RWPE2 (cell line): ENCODE measurements around the gene SETD2.
A peak's percentile ranks its signal among the peaks of the same experiment; 100 is the strongest.
"Not testable (repeated sequence)": the region's sequence is repeated elsewhere in the genome, so short reads cannot be mapped to it uniquely, and the experiment has no call there.

ENCODE experiments used
- ATAC-seq: fragments of 200-7000 bp; cut with Tn5 transposase; 3 replicates; pipeline ENCODE4 v1.9.1; 2021; ENCODE audit warnings: low read depth
- DNase-seq: peaks from one replicate; pipeline ENCODE4 v3.0.0-alpha.2; 2020; ENCODE audit warnings: low spot score
- H3K27ac ChIP-seq: fragments of 450-650 bp; 2 replicates; pipeline ENCODE4 v1.5.1; 2017; ENCODE audit warnings: mild to moderate bottlenecking; ENCODE audit not compliant: poor library complexity, severe bottlenecking
- H3K27me3 ChIP-seq: fragments of 250-450 bp; sonication (Bioruptor Pico); 2 replicates; pipeline ENCODE4 v1.5.1; 2021; ENCODE audit warnings: mild to moderate bottlenecking, moderate library complexity; ENCODE audit not compliant: insufficient read depth, poor library complexity, severe bottlenecking
- H3K36me3 ChIP-seq: fragments of 250-450 bp; sonication (Bioruptor Pico); 2 replicates; pipeline ENCODE4 v1.5.1; 2020; ENCODE audit warnings: low read depth, mild to moderate bottlenecking, moderate library complexity
- H3K4me1 ChIP-seq: fragments of 250-450 bp; sonication (Bioruptor Pico); 2 replicates; pipeline ENCODE4 v1.5.1; 2021; ENCODE audit warnings: mild to moderate bottlenecking, moderate library complexity; ENCODE audit not compliant: insufficient read depth, poor library complexity, severe bottlenecking
- H3K4me3 ChIP-seq: fragments of 250-450 bp; sonication (Bioruptor Pico); 2 replicates; pipeline ENCODE4 v1.5.1; 2021; ENCODE audit warnings: mild to moderate bottlenecking, moderate library complexity; ENCODE audit not compliant: severe bottlenecking
- H3K9me3 ChIP-seq: fragments of 250-450 bp; sonication (Bioruptor Pico); 2 replicates; pipeline ENCODE4 v1.5.1; 2021; ENCODE audit warnings: mild to moderate bottlenecking, moderate library complexity; ENCODE audit not compliant: severe bottlenecking
- CTCF ChIP-seq: fragments of 450-650 bp; IDR thresholded peaks from one replicate; pipeline ENCODE4 v1.5.1; 2017; ENCODE audit warnings: mild to moderate bottlenecking, moderate library complexity; ENCODE audit not compliant: poor library complexity, severe bottlenecking

SETD2 gene

DNA sequence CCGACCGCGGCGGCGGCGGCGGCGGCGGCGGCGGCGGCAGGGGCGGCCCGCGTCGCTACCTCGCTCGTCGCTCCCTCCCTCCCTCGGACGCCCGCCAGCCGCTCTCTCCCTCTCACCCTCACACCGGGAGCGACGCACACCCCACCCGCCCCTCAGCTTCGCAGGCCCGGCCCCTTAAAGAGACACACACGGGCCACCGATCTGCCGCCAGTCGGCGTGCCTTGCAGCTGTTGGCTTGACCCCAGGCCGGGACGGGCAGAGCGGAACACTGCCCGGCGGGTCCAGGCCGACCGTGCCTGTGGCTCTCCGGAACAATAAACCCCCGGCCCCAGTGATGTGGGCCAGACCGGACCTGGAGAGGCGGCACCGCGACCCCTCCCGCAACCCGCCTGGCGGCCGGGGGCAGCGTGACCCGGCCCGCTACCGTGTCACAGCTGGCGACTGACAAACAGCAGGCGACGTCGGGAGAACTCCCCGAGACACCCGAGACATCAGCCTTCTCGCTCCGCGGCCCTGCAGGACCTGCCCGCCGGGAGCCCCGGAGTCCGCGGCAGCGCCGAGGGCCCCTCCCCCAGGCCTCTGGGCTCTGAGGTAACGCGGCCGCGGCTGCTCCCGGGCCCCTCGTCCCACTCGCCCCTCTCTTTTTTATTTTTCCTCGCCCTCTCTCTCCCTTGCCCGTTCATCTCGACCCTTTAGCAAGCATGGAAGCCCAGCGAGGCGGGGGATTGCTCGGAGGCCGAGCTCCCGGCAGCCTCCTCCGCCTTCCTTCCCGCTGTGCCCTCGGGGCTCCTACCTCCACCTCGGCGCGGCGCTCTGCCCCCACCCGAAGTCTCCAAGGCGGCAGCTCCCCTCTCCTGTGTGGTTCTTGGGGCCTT is at the start of gene SETD2:
TSS of gene SETD2 (minus strand) at position 107 of the 875 bp plus-strand sequence. CDS start 189 bp downstream, outside the sequence.
- ATAC-seq (peak; percentile 92), DNase-seq (peak; percentile 95)
- H3K27ac ChIP-seq = peak within 1 kb of the TSS; percentile 81
- peaks cover 8% of the 10 kb centered on the region for H3K4me1 ChIP-seq
- 0 out of 2 replicates have a peak, but pooled peaks cover 3% of the 10 kb centered on the region for H3K36me3 ChIP-seq
- H3K27me3 ChIP-seq = no peaks in the 10 kb centered on the region
- peak within 1 kb of the TSS; percentile 67 for H3K4me3 ChIP-seq
- TF ChIP-seq CTCF = peak; percentile 57
- no peaks in the 10 kb centered on the region for H3K9me3 ChIP-seq

DNA sequence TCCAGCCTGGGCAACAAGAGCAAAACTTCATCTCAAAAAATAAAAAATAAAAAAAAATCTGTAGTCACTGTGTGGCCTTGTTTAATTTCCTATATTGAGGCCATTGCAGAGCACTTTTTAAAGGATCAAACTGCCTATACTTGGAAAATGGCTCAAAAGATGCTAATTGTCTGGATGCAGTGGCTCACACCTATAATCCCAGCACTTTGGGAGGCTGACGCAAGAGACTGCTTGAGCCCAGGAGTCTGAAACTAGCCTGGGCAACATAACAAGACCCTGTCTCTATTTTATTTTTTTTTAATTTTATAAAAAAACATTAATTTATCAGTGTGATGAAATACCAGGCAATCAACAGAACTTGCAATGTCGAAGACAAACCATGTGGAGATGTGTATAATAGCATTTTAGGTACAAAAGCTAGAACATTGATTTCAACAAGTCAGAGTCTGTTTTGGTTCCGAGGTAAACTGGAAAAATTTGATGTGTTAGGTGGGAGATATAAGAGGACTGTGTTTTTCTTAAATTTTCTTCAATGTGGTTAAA is 47.0 kb upstream of the SETD2 start:
- no peaks in the 10 kb centered on the region for H3K36me3 ChIP-seq
- DNase-seq = no peak
- ATAC-seq = no peak
- no peaks in the 10 kb centered on the region for H3K27me3 ChIP-seq
- TF ChIP-seq CTCF = no peak
- no peak overlapping the region for H3K27ac ChIP-seq
- H3K9me3 ChIP-seq = no peaks in the 10 kb centered on the region
- H3K4me1 ChIP-seq = no peaks in the 10 kb centered on the region
- H3K4me3 ChIP-seq = no peak overlapping the region

DNA sequence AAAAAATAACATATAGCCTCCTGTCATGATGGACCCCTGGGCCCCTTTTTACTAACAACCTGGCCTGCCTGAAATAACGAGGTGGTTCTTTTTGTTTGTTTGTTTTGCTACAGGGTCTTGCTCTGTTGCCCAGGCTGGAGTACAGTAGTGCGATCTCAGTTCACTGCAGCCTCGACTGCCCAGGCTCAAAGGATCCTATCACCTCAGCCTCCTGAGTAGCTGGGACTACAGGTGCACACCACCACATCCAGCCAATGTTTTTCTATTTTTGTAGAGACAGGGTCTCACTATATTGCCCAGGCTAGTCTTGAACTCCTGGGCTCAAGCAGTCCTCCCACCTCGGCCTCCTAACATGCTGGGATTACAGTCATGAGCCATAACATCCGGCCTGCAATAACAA is 42.1 kb upstream of the SETD2 start:
- H3K4me3 ChIP-seq, DNase-seq, ATAC-seq, H3K4me1 ChIP-seq, H3K36me3 ChIP-seq, H3K9me3 ChIP-seq, H3K27me3 ChIP-seq, H3K27ac ChIP-seq: not testable (repeated sequence)

DNA sequence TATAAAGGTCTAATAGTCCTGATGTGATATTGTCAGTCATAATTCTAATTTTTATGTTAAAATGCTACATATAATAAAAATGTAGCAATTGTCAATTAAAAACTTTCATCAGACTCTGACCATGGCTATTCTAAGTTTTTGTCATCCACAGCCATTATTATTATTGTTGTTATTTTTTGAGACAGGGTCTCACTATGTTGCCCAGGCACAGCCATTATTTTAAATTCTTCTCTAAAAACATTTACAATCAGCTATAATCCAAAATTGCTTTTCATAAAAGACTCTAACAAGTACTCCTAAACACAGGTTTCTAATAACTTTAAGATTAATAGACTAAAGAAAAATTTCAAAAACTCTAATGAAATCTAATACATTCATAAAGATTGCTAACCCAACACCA is 41.0 kb upstream of the SETD2 start:
- no peak overlapping the region for H3K4me3 ChIP-seq
- H3K27ac ChIP-seq = no peak overlapping the region
- peaks cover 2% of the 10 kb centered on the region for H3K9me3 ChIP-seq
- no peaks in the 10 kb centered on the region for H3K36me3 ChIP-seq
- no peaks in the 10 kb centered on the region for H3K4me1 ChIP-seq
- no peaks in the 10 kb centered on the region for H3K27me3 ChIP-seq
- DNase-seq = no peak
- ATAC-seq = no peak
- TF ChIP-seq CTCF = no peak

DNA sequence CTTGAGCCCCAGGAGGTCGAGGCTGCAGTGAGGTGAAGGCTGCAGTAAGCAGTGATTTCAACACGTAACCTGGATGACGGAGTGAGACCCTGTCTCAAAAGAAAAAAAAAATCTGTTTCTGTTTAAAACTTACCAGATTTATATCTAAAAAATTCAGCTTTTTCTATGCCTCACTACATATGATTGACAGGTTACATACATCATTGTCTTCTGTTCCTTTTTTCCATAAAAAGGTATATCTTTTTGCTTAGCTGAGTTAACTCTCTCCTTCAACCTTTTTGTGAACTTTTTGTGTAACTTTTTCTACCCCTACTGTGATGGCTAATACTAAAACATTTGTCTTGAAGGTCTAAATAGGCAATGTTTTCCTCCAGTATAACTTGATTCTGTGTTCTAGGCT is 38.6 kb upstream of the SETD2 start:
- no peaks in the 10 kb centered on the region for H3K36me3 ChIP-seq
- H3K27ac ChIP-seq = no peak overlapping the region
- no peaks in the 10 kb centered on the region for H3K4me1 ChIP-seq
- H3K9me3 ChIP-seq = peaks cover 2% of the 10 kb centered on the region
- no peak for ATAC-seq
- H3K4me3 ChIP-seq = no peak overlapping the region
- no peaks in the 10 kb centered on the region for H3K27me3 ChIP-seq
- no peak for DNase-seq
- no peak for TF ChIP-seq CTCF
